ENCODE results near the gene SLC25A43. TPM values are rescaled to one million over a fixed set of nuclear protein-coding genes. Genes with fewer than 3 reads are reported as not detected.
"Not testable (repeated sequence)": the region's sequence is repeated elsewhere in the genome, so short reads cannot be mapped to it uniquely, and the experiment has no call there.

Gene SLC25A43
- total RNA-seq, 1 donor from 2014 or later = 13.4 TPM

GRCh38 chrX:119424999-119425398 lies 25.9 kb downstream of the SLC25A43 start:
- FAIRE-seq = no peak
- no peak for TF ChIP-seq CTCF (IDR thresholded peaks at IDR 0.05; ENCODE audit: insufficient read depth, low read length, severe bottlenecking)
- peaks cover 2% of the 10 kb centered on the region for H3K36me3 ChIP-seq (ENCODE audit: control insufficient read depth, insufficient read depth, low read length)
- no peak overlapping the region for H3K4me3 ChIP-seq (ENCODE audit: low read depth, low read length)
- no peaks in the 10 kb centered on the region for H3K27me3 ChIP-seq (ENCODE audit: control insufficient read depth, insufficient read depth, low read length)
- no peak for DNase-seq (ENCODE audit: low read depth)

GRCh38 chrX:119427024-119427794 lies 28.1 kb downstream of the SLC25A43 start:
- DNase-seq (ENCODE audit: low read depth) (no peak), FAIRE-seq (no peak)

GRCh38 chrX:119427795-119428185 lies 28.7 kb downstream of the SLC25A43 start:
- FAIRE-seq = no peak
- H3K27me3 ChIP-seq (ENCODE audit: control insufficient read depth, insufficient read depth, low read length) = no peaks in the 10 kb centered on the region
- H3K4me3 ChIP-seq (ENCODE audit: low read depth, low read length) = no peak overlapping the region
- TF ChIP-seq CTCF (IDR thresholded peaks at IDR 0.05; ENCODE audit: insufficient read depth, low read length, severe bottlenecking) = no peak
- DNase-seq (ENCODE audit: low read depth) = no peak
- peaks cover 2% of the 10 kb centered on the region for H3K36me3 ChIP-seq (ENCODE audit: control insufficient read depth, insufficient read depth, low read length)

More at GRCh38 chrX:119427024-119427794, 28.1 kb downstream of the SLC25A43 start:
- TF ChIP-seq CTCF (IDR thresholded peaks at IDR 0.05; ENCODE audit: insufficient read depth, low read length, severe bottlenecking) = no peak
- H3K36me3 ChIP-seq (ENCODE audit: control insufficient read depth, insufficient read depth, low read length) = peaks cover 2% of the 10 kb centered on the region
- H3K4me3 ChIP-seq (ENCODE audit: low read depth, low read length) = no peak overlapping the region
- no peaks in the 10 kb centered on the region for H3K27me3 ChIP-seq (ENCODE audit: control insufficient read depth, insufficient read depth, low read length)

- H3K4me3 ChIP-seq (ENCODE audit: low read depth, low read length) = no peak overlapping the region
- peaks cover 2% of the 10 kb centered on the region for H3K36me3 ChIP-seq (ENCODE audit: control insufficient read depth, insufficient read depth, low read length)
- no peaks in the 10 kb centered on the region for H3K27me3 ChIP-seq (ENCODE audit: control insufficient read depth, insufficient read depth, low read length)
- TF ChIP-seq CTCF (IDR thresholded peaks at IDR 0.05; ENCODE audit: insufficient read depth, low read length, severe bottlenecking) = no peak
- FAIRE-seq = no peak
- no peak for DNase-seq (ENCODE audit: low read depth)
Observed at GRCh38 chrX:119429471-119429870, 30.3 kb downstream of the SLC25A43 start.

GRCh38 chrX:119441295-119441694 lies 42.2 kb downstream of the SLC25A43 start:
- not testable (repeated sequence) for FAIRE-seq; H3K27me3 ChIP-seq (ENCODE audit: control insufficient read depth, insufficient read depth, low read length)

GRCh38 chrX:119442286-119442685 lies 43.1 kb downstream of the SLC25A43 start:
- no peak for TF ChIP-seq CTCF (IDR thresholded peaks at IDR 0.05; ENCODE audit: insufficient read depth, low read length, severe bottlenecking)
- DNase-seq (ENCODE audit: low read depth) (no peak), FAIRE-seq (no peak)
- no peaks in the 10 kb centered on the region for H3K36me3 ChIP-seq (ENCODE audit: control insufficient read depth, insufficient read depth, low read length)
- no peaks in the 10 kb centered on the region for H3K27me3 ChIP-seq (ENCODE audit: control insufficient read depth, insufficient read depth, low read length)
- H3K4me3 ChIP-seq (ENCODE audit: low read depth, low read length) = no peak overlapping the region

More at GRCh38 chrX:119441295-119441694, 42.2 kb downstream of the SLC25A43 start:
- not testable (repeated sequence) for H3K36me3 ChIP-seq (ENCODE audit: control insufficient read depth, insufficient read depth, low read length); DNase-seq (ENCODE audit: low read depth); H3K4me3 ChIP-seq (ENCODE audit: low read depth, low read length)

Measured in bronchial epithelial cell (primary cell).